ENCODE measurements around the gene MAGI1.

MAGI1 gene

GRCh38 chr3:65702202-65702601, 336.5 kb downstream of the MAGI1 start:
- DNase-seq, result no peak

DNA sequence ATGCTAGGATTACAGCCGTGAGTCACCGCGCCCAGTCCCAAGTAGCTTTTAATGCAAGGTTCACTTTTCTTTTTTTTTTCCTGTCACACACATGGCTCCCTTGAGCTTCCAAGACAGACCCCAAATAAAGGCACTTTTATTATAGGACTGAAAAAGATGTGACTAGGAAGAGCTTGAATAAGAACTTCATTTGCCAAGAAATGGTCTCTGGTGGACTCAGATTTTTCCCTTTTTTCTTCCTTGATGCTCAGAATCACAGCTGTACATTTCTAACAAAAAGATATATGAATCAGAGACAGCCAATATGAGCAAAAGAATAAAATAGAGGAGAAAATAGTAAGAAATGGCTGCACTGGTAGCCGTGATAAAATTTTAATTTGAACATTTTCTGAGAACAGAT, 337.2 kb downstream of the MAGI1 start:
- DNase-seq, result no peak

- no peak for DNase-seq
These were observed 349.3 kb downstream of the MAGI1 start for GRCh38 chr3:65689436-65689835.

DNA sequence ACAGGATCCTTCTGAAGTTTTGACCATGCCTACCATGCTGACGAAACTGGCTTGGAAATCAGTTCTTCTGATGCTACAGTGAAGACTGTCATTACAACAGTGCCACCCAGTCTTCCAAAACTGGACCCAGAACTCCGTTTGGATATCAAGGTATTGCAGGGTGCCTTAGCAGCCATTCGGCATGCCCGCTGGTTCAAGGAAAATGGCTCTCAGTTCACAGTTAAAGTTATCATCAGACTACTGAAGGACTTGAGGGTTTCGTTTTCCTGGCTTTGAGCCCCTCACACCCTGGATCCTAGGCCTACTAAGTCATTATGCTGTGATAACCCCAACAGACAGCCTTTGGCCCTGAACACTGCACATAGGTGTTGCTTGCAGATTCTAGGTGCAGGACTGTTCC, 351.0 kb downstream of the MAGI1 start:
- DNase-seq, result no peak

DNA sequence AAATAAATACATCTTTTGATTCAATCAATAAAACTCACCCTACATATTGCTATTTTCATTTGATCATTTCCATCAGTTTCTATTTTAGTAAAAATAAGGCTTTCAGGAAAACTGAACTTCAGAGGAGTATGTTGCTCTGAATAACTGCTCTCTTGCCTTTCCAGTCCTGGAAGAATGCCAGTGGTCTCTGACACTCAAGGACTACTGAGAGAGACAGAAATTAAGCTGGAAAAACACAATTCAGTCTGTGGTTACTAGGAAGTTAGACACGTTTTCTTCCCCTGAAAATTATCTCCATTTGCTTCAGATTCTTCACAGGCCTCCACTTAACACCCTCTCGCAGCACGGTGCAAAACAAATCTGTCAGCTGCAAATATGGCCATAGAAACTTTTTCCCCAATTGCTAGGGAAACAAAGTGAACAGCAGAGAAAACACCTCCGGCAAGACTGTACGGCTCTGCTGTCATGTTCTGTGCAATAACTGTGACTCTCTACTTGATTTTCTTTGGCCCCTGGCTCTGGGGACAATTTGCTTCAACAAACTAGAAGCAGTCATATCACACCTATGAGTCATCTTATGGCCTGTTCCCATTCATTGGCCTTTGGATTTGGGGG, 353.0 kb downstream of the MAGI1 start:
- no peak for DNase-seq

DNA sequence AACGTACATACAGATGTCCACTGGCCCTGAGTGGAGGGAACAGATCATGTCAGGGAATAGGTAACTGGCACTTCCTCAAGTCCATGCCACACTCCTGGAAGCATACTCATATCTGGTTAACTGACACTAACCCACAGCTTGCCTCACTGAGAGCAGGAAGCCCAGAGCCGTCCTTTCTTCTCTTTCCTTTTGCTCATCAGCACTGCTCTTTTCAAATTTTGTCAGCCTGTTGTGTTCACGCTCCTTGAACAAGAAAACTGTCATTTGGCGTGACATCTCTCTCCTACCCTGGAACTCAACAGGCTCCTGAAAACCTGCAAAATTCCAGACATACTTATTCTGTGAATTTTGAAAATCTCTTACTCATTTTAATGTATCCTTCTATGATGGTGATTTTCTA, 360.2 kb downstream of the MAGI1 start:
- peak in 1 of 2 experiments; percentile 50 for DNase-seq

GRCh38 chr3:65677486-65678010, 361.2 kb downstream of the MAGI1 start:
- DNase-seq, result no peak

GRCh38 chr3:65676580-65676979, 362.1 kb downstream of the MAGI1 start:
- DNase-seq, result no peak

DNA sequence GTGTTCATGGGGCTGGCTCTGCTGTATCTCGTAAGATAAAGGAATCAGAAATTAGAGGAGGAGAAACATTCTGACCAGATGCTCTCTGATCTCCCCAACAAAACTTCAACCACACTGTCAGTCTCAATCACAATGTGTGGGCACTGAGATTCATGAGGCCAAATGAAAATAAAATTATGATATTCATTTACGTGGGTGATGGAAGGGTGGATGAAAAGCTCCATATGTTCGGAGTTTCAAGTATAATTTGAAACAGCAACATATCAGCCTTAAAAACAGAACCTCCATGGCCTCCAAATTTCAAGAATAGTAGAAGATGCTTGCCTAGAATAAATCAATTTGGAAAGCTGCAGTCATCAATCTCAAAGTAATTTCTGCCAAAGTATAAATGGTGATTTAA, 363.7 kb downstream of the MAGI1 start:
- DNase-seq, result no peak

DNA sequence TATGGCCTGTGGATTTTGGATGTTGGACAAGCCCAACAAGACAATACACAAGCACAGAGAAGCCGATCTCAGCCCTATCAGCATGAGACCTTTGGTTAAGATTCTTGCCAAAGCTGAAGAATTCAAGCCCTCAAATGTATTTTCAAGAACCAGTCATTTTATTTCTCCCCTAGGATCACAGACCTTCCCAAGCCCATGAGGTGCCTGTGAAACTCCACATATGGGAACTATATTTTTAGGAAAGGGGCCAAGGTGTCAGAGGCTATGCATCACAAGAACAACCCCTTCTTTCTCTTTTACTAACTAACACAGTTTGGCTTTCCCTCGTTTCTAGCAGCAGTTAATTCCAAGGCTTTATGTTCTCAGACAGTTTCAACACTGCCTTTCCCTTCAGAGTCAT, 364.5 kb downstream of the MAGI1 start:
- DNase-seq, result no peak

DNA sequence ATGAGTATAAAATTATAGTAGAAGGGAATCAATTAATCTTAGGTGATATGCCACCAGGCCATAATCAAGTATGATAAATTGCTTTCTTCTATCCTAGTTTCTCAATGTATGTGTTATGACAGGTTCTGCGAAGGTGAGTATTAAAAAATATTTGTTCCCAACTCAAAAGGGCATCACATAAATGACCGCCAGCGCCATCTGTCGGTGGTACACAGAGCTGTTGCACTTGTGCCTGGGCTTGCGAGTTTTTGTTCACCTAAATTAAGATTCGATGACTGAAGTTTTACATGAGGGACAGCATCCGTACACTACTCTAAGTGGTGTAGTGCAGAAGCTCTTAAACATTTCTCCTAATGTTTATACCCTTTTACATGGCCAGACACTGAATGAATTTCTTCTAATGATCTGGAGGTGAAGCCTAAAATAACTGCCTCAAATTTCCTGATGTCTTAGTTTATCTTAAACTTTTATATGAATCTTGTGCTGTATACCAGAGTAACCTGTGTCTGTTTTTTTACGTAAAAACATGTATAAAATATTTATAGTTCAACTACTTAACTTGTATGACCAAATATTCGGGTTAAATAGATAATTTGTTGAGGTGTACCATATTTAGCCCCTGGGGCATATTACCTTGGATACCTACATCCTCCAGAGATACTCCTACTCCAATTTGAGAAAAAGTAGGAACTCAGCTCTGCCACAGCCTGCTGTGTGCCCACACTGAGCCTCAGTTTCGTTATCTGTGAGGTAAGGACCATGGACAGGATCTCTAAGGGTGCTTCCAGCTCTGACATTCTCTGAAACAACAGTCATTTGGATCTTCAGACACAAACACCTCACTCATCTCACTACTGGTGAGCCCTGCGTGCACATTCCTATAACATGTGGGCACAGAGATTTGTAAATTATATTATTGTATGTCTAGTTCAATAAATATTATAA, 365.6 kb downstream of the MAGI1 start:
- DNase-seq, result peak; percentile 17 to 54

- DNase-seq, result no peak
These were observed 366.7 kb downstream of the MAGI1 start for GRCh38 chr3:65672061-65672460.

GRCh38 chr3:65671004-65671403, 367.7 kb downstream of the MAGI1 start:
- no peak for DNase-seq

- DNase-seq, result no peak
These were observed 369.4 kb downstream of the MAGI1 start for GRCh38 chr3:65669163-65669875.

DNA sequence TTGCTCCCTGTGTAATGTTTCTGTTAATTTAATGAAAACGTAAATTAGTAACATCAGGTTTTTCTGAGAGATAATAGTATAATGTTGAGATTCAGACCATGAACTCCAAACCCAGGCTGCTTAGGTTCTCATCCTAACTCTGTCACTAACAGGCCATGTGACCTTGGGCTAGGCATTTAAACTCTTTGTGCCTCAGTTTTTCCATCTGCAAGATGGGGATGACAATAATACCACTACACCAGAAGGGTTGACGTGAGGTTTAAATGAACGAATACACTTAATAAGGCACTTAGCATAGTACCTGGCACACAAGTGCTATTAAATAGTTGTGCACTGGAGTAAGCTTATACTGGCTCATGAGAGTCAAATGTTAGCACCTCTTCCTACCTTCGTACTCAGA, 370.8 kb downstream of the MAGI1 start:
- DNase-seq, result no peak

GRCh38 chr3:65666448-65667091, 372.1 kb downstream of the MAGI1 start:
- DNase-seq, result no peak

DNA sequence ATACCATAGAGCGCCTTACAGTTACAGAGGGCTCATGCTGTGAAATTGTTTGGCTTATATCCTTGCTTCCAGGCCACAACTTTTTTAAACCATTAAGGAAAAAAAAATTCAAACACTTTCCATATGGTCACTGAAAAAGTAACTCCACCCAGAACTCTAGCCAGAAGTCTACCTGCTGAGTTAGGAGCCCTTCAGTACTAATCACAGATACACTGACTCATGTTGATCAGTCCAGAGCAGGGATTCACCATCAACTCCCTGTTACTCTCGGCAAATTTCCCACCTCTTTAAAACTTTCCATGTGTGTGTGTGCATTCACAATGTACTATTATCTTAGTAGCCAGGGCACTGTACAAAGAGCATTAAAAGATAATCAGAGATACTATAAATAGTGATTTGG, 372.8 kb downstream of the MAGI1 start:
- DNase-seq, result no peak

DNA sequence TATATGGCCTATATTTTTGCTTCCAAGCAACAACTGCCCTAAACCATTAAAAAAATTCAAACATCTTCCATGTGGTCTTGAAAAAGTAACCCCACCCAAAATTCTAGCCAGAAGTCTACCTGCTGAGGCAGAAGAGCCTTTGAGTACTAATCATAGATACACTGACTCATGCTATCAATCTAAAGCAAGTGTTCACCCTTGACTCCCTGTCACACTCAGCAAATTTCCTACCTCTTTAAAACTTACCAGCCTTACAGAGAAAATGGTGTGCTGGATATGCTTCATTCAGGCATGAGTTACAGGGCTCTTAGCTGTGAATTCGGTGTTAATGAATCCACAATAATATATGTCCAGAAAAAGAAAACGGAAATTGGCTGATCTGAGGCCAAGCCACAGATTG, 373.8 kb downstream of the MAGI1 start:
- no peak for DNase-seq

GRCh38 chr3:65664446-65664845, 374.3 kb downstream of the MAGI1 start:
- DNase-seq, result no peak

DNA sequence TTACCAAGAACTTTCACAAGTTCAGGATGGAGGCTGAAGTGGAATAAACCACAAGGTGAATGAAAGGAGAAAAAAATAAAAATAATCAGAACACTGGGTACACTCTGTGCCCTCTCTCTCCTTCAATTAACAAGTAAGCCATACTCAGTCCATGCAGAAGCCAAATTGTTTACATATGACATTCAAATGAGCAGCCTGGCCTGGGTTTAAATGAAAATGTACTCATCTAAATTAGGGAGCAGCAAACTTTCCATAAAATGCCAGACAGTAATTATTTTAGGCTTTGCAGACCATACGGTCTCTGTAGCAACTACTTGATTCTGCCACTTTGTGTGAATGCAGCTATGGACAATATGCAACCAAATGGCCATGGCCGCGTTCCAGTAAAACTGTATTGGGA, 376.6 kb downstream of the MAGI1 start:
- DNase-seq, result no peak

DNA sequence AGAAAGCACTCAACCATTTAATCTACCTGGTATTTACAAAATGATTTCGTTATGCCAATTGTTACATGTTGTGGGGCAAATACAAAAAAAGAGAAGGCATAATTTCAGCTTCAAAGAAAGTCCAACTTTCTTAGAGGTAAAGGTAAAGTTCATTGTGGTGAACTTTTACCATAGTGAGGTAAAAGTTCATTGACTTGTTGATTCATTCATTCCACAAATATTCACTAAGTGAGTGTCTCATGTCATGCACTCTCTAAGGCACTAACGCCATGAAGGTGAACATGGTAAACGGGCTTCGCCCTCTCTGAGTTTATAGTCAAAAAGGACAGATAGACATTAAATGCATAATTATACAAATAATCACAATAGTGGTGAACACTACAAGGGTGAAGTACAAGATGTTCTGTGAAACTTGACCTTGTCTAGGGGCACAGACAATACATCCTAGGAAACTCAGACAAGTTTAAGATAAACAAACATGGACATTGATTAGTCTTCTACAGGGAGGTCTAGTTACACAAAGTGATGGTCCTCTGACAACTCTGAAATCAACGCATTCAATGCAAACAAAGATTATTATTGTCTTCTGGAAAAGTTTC, 378.6 kb downstream of the MAGI1 start:
- no peak for DNase-seq

DNA sequence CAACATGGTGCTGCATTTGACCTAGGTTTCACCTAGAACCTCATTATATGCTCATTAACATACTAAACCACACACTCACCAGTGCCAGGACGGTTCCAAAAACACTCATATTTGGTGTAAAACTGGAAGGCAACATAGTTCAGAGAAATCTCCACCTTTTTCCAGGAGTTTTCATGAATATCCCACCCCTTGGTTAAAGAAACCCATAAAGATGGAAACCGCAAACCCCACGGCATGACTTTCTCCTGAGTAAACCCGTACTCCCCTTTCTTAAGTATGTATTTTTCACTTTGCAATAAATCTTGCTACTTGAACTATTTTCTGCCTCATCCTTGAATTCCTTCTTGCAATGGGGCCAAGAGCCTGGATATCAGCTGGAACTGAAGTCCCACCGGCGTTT, 379.3 kb downstream of the MAGI1 start:
- DNase-seq, result no peak

GRCh38 chr3:65658401-65658800, 380.3 kb downstream of the MAGI1 start:
- no peak for DNase-seq
